Measurements from ENCODE around the gene SCGB3A1. TPM values are rescaled to one million over a fixed set of nuclear protein-coding genes. Genes with fewer than 3 reads are reported as not detected.

The SCGB3A1 gene
- total RNA-seq, 6 experiments from 2014 or later = not detected

- no peak for DNase-seq
- Mint-ChIP-seq H3K27me3 (ENCODE audit: insufficient read depth) (peaks cover 27% of the 10 kb centered on the region), H3K4me3 (no peak overlapping the region), H3K9me3 (no peaks in the 10 kb centered on the region), H3K36me3 (ENCODE audit: low read depth) (no peaks in the 10 kb centered on the region; the same call in 1 of the 2 replicates), H3K4me1 (ENCODE audit: low read depth) (peaks cover 5% of the 10 kb centered on the region; the same call in 1 of the 2 replicates), H3K27ac (no peak overlapping the region)
- no peak for TF ChIP-seq CTCF (IDR thresholded peaks at IDR 0.05)
Measured at GRCh38 chr5:180589771-180590542, 1.3 kb downstream of the SCGB3A1 start.

GRCh38 chr5:180586870-180587269 is 4.4 kb downstream of the SCGB3A1 start:
- Mint-ChIP-seq H3K9me3 (no peaks in the 10 kb centered on the region), H3K36me3 (ENCODE audit: low read depth) (no peaks in the 10 kb centered on the region), H3K4me1 (ENCODE audit: low read depth) (peaks cover 5% of the 10 kb centered on the region; the same call in 1 of the 2 replicates), H3K27ac (no peak overlapping the region), H3K4me3 (no peak overlapping the region), H3K27me3 (ENCODE audit: insufficient read depth) (peaks cover 10% of the 10 kb centered on the region)
- DNase-seq = no peak
- no peak for TF ChIP-seq CTCF (IDR thresholded peaks at IDR 0.05)

GRCh38 chr5:180586204-180586603 is 5.1 kb downstream of the SCGB3A1 start:
- Mint-ChIP-seq H3K4me1 (ENCODE audit: low read depth) (peaks cover 5% of the 10 kb centered on the region; the same call in 1 of the 2 replicates), H3K9me3 (no peaks in the 10 kb centered on the region), H3K27me3 (ENCODE audit: insufficient read depth) (peaks cover 10% of the 10 kb centered on the region), H3K36me3 (ENCODE audit: low read depth) (no peaks in the 10 kb centered on the region), H3K4me3 (no peak overlapping the region), H3K27ac (no peak overlapping the region)
- DNase-seq = no peak
- no peak for TF ChIP-seq CTCF (IDR thresholded peaks at IDR 0.05)

- Mint-ChIP-seq H3K9me3 (no peaks in the 10 kb centered on the region), H3K4me3 (no peak overlapping the region), H3K27me3 (ENCODE audit: insufficient read depth) (no peaks in the 10 kb centered on the region; the same call in 1 of the 2 replicates), H3K27ac (no peak overlapping the region), H3K36me3 (ENCODE audit: low read depth) (no peaks in the 10 kb centered on the region), H3K4me1 (ENCODE audit: low read depth) (no peaks in the 10 kb centered on the region)
- no peak for DNase-seq
- no peak for TF ChIP-seq CTCF (IDR thresholded peaks at IDR 0.05)
Measured at GRCh38 chr5:180583738-180584137, 7.6 kb downstream of the SCGB3A1 start.

- H3K9me3 Mint-ChIP-seq = no peaks in the 10 kb centered on the region
- peaks cover 10% of the 10 kb centered on the region; the same call in 1 of the 2 replicates for H3K36me3 Mint-ChIP-seq (ENCODE audit: low read depth)
- DNase-seq = no peak
- TF ChIP-seq CTCF (IDR thresholded peaks at IDR 0.05) = no peak
- H3K4me3 Mint-ChIP-seq = no peak overlapping the region
- H3K27ac Mint-ChIP-seq = no peak overlapping the region; the same call in 1 of the 2 replicates
- H3K4me1 Mint-ChIP-seq (ENCODE audit: low read depth) = peaks cover 2% of the 10 kb centered on the region
- H3K27me3 Mint-ChIP-seq (ENCODE audit: insufficient read depth) = no peaks in the 10 kb centered on the region
Measured at GRCh38 chr5:180580681-180581080, 10.6 kb downstream of the SCGB3A1 start.

All from HFFc6 (cell line).